ENCODE measurements around the gene FBXW4.

- TF ChIP-seq CTCF (conservative IDR thresholded peaks at IDR 0.05; ENCODE audit: low read length) (no peak), EZH2phosphoT487 (IDR thresholded peaks at IDR 0.05; ENCODE audit: borderline replicate concordance, low read depth, low read length) (no peak)
Measured at GRCh38 chr10:101597091-101597900, 97.7 kb downstream of the FBXW4 start.
